Duodenal mucosa (tissue), 2 donors: ENCODE measurements around the gene EFR3B.

Experiments used
- H3K27ac ChIP-seq: one replicate; pipeline ENCODE4 v1.7.0; 2013; ENCODE audit warnings: low read depth, low read length
- H3K27me3 ChIP-seq, 2 donors: one replicate each; pipeline ENCODE4 v1.7.0; 2013; ENCODE audit warnings: low read length in 2 of 2, control low read depth in 1 of 2; ENCODE audit not compliant: insufficient read depth in 2 of 2, control insufficient read depth in 1 of 2
- H3K36me3 ChIP-seq, 2 donors: one replicate each; pipeline ENCODE4 v1.7.0; 2013; ENCODE audit warnings: low read length in 2 of 2, control low read depth in 1 of 2; ENCODE audit not compliant: insufficient read depth in 2 of 2, control insufficient read depth in 1 of 2
- H3K4me1 ChIP-seq, 2 donors: one replicate each; pipeline ENCODE4 v1.7.0; 2013; ENCODE audit warnings: low read length in 2 of 2, control low read depth in 1 of 2; ENCODE audit not compliant: insufficient read depth in 2 of 2, control insufficient read depth in 1 of 2
- H3K4me3 ChIP-seq, 2 donors: one replicate each; pipeline ENCODE4 v1.7.0; 2013; ENCODE audit warnings: low read length in 2 of 2, low read depth in 1 of 2
- H3K9ac ChIP-seq, 2 donors: one replicate each; pipeline ENCODE4 v1.7.0; 2013; ENCODE audit warnings: low read length in 2 of 2, low read depth in 1 of 2
- H3K9me3 ChIP-seq, 2 donors: one replicate each; pipeline ENCODE4 v1.7.0; 2013; ENCODE audit warnings: low read length in 2 of 2, control low read depth in 1 of 2; ENCODE audit not compliant: control insufficient read depth in 1 of 2

The EFR3B gene

GRCh38 chr2:25079050-25079635 lies 37.3 kb downstream of the EFR3B start:
- H3K9ac ChIP-seq: no peak overlapping the region
- no peaks in the 10 kb centered on the region for H3K36me3 ChIP-seq
- no peak overlapping the region for H3K27ac ChIP-seq
- H3K4me3 ChIP-seq: no peak overlapping the region
- H3K27me3 ChIP-seq: no peaks in the 10 kb centered on the region
- H3K4me1 ChIP-seq: peaks cover 8% of the 10 kb centered on the region in 2 donors
- no peaks in the 10 kb centered on the region for H3K9me3 ChIP-seq

GRCh38 chr2:25081237-25081790 lies 39.4 kb downstream of the EFR3B start:
- no peak overlapping the region for H3K27ac ChIP-seq
- no peaks in the 10 kb centered on the region for H3K27me3 ChIP-seq
- no peaks in the 10 kb centered on the region for H3K36me3 ChIP-seq
- H3K9me3 ChIP-seq: no peaks in the 10 kb centered on the region
- H3K4me3 ChIP-seq: no peak overlapping the region
- H3K4me1 ChIP-seq: peaks cover 8% of the 10 kb centered on the region in 2 donors
- H3K9ac ChIP-seq: no peak overlapping the region

GRCh38 chr2:25082002-25082622 lies 40.2 kb downstream of the EFR3B start:
- Histone ChIP-seq H3K36me3 (no peaks in the 10 kb centered on the region), H3K9me3 (no peaks in the 10 kb centered on the region), H3K27ac (no peak overlapping the region), H3K27me3 (no peaks in the 10 kb centered on the region), H3K4me1 (peaks cover 8% of the 10 kb centered on the region in 2 donors), H3K9ac (no peak overlapping the region), H3K4me3 (no peak overlapping the region)

- no peaks in the 10 kb centered on the region for H3K4me1 ChIP-seq
- H3K27me3 ChIP-seq: no peaks in the 10 kb centered on the region
- no peak overlapping the region for H3K9ac ChIP-seq
- no peak overlapping the region for H3K4me3 ChIP-seq
- H3K9me3 ChIP-seq: no peaks in the 10 kb centered on the region
- H3K36me3 ChIP-seq: no peaks in the 10 kb centered on the region
- no peak overlapping the region for H3K27ac ChIP-seq
Observed at GRCh38 chr2:25085761-25086560, 44.1 kb downstream of the EFR3B start.

GRCh38 chr2:25088817-25089516 lies 47.1 kb downstream of the EFR3B start:
- H3K27me3 ChIP-seq: no peaks in the 10 kb centered on the region
- no peak overlapping the region for H3K27ac ChIP-seq
- H3K36me3 ChIP-seq: no peaks in the 10 kb centered on the region
- H3K4me1 ChIP-seq: no peaks in the 10 kb centered on the region
- no peak overlapping the region for H3K9ac ChIP-seq
- no peaks in the 10 kb centered on the region for H3K9me3 ChIP-seq
- H3K4me3 ChIP-seq: no peak overlapping the region

- Histone ChIP-seq H3K9me3 (no peaks in the 10 kb centered on the region), H3K4me1 (no peaks in the 10 kb centered on the region), H3K27ac (no peak overlapping the region), H3K36me3 (no peaks in the 10 kb centered on the region), H3K4me3 (no peak overlapping the region), H3K27me3 (no peaks in the 10 kb centered on the region), H3K9ac (no peak overlapping the region)
Observed at GRCh38 chr2:25089605-25090315, 47.9 kb downstream of the EFR3B start.

- Histone ChIP-seq H3K9ac (no peak overlapping the region), H3K27ac (no peak overlapping the region), H3K36me3 (no peaks in the 10 kb centered on the region), H3K27me3 (no peaks in the 10 kb centered on the region), H3K4me1 (no peaks in the 10 kb centered on the region), H3K9me3 (no peaks in the 10 kb centered on the region), H3K4me3 (no peak overlapping the region)
Observed at GRCh38 chr2:25090801-25091200, 48.9 kb downstream of the EFR3B start.

- Histone ChIP-seq H3K4me3 (no peak overlapping the region), H3K9ac (no peak overlapping the region), H3K27me3 (no peaks in the 10 kb centered on the region), H3K9me3 (no peaks in the 10 kb centered on the region), H3K27ac (no peak overlapping the region), H3K4me1 (no peaks in the 10 kb centered on the region), H3K36me3 (no peaks in the 10 kb centered on the region)
Observed at GRCh38 chr2:25091265-25091664, 49.4 kb downstream of the EFR3B start.

GRCh38 chr2:25098056-25098455 lies 56.2 kb downstream of the EFR3B start:
- Histone ChIP-seq H3K27ac (no peak overlapping the region), H3K36me3 (no peaks in the 10 kb centered on the region), H3K4me3 (no peak overlapping the region), H3K27me3 (no peaks in the 10 kb centered on the region), H3K4me1 (peaks cover 0 to 3% of the 10 kb centered on the region in 2 donors), H3K9me3 (no peaks in the 10 kb centered on the region), H3K9ac (no peak overlapping the region)
